Fibroblast of skin of right quadriceps (primary cell): ENCODE measurements around the gene CNTRL.
"Not testable (repeated sequence)": the region's sequence is repeated elsewhere in the genome, so short reads cannot be mapped to it uniquely, and the experiment has no call there.

Experiments
- DNase-seq: peaks from one replicate; pipeline ENCODE4 v3.0.0-alpha.2; 2013

CNTRL gene

DNA sequence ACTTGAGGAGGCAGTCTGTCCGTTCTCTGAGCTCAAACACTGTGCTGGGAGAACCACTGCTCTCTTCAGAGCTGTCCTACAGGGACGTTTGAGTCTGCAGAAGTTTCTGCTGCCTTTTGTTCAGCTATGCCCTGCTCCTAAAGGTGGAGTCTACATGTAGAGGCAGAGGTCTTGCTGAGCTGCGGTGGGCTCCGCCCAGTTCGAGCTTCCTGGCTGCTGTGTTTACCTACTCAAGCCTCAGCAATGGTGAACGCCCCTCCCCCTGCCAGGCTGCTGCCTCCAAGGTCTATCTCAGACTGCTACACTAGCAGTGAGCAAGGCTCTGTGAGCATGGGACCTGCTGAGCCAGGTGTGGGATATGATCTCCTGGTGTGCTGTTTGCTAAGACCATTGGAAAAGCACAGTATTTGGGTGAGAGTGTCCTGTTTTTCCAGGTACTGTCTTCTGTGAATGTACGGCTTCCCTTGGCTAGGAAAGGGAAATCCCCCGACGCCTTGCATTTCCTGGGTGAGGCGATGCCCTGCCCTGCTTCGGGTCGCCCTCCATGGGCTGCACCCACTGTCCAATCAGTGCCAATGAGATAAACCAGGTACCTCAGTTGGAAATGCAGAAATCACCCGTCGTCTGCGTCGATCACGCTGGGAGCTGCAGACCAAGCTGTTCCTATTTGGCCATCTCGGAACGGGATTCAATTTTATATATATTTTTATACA is 58.5 kb downstream of the CNTRL start:
- DNase-seq: no peak

DNA sequence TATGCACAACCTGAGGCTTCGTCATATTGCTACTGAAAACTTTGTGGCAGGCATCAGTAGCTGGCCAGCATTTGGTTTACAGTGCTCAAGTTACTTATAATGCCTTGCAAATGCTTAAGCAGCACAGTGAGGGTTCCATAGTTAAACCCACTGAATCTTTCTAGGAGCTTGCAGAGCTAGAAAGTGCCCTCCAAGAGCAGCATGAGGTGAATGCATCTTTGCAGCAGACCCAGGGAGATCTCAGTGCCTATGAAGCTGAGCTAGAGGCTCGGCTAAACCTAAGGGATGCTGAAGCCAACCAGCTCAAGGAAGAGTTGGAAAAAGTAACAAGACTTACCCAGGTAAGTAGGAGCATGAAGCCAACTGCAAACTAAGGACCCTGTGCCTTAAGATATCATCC is 60.9 kb downstream of the CNTRL start:
- DNase-seq: no peak

DNA sequence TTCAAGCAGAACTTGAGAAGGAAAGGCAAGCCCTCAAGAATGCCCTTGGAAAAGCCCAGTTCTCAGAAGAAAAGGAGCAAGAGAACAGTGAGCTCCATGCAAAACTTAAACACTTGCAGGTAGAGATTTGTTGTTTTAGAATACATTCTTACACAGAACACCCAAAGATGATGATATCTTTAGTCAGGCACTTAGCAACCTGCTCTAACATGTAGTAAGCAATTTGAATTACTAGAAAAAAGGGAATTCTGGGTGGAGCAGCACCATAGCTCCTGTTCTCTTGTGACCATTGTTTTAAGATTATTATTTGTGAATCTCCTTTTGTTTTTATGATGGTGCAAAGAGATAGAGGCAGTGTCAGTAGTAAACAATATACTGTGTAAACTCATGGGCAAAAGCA is 63.8 kb downstream of the CNTRL start:
- DNase-seq: no peak

DNA sequence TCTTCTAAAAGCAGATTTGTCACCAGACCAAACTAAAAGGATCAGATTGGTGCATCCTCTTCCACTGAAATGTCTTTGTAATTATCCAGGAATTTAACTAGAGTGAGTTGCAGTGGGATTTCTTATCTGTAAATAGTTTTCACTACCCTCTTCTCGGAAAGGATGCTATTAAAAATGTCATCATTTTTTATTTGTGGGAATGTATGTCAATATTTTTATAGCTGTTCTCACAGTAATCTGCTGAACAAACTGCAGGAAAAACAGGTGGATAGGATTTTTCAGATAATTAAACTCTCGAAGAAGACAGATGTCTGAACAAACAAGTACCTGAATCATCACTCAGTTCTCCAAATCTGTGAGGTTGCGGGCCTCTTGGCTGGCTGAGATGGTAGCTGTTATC is 64.2 kb downstream of the CNTRL start:
- DNase-seq: no peak

DNA sequence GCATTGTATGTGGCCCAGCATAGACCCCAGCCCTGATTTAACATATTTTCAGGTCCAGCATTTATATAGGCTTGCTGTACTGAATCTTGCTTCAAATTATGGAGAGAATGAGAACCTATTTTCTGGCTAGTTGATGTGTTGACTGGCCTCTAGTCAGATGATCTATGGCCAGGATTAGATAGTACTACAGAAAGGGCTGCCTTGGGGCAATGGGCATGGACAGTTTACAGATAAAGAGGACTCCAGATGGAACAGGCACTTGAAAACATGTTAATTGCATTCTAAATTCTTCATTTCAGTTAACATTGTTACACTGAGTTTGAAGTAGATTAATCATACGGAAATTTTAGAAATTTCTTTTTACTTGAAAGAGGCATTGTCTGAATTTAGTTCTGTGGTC is 65.4 kb downstream of the CNTRL start:
- no peak for DNase-seq

DNA sequence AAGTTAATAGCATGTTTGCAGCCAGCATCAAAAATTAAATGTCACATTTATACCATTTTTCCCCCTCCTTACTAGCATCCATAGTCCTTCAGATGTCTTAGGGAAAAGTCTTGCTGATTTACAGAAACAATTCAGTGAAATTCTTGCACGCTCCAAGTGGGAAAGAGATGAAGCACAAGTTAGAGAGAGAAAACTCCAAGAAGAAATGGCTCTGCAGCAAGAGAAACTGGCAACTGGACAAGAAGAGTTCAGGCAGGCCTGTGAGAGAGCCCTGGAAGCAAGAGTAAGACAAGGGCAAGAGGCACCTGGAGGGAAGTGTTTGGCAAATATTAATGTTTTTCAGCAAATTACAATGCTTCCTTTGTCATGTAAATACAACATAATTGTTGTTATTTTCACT is 66.6 kb downstream of the CNTRL start:
- no peak for DNase-seq

DNA sequence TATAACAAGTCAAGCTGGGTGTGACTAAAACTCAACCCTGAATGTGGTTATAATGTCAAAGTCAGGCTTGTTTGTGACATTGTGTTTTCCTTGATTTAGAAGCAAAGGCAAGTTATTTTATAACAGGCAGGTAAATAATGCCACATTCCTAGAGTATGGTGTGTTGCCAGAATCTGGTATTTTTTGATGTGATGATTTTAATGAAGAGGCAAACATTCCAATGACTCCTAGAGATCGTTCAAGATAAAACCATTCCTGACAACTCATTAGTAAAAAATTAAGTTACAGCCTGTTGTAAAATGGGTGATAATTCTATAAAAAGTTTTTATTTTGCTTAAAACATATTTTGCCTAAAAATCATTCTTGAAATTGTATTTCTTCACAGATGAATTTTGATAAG is 67.0 kb downstream of the CNTRL start:
- DNase-seq: peak; percentile 42

DNA sequence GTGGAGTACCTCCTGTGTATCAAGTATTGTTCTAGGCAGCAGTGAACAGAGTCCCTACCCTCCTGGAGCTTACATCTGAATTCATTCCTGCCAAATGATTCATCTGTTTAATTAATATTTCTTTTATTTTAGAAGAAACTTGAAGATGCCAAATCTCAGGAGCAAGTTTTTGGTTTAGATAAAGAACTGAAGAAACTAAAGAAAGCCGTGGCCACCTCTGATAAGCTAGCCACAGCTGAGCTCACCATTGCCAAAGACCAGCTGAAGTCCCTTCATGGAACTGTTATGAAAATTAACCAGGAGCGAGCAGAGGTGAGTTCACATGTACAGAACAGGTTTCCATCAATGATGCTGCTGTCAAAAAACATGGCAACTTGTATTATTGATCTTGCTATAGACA is 69.0 kb downstream of the CNTRL start:
- DNase-seq: no peak

DNA sequence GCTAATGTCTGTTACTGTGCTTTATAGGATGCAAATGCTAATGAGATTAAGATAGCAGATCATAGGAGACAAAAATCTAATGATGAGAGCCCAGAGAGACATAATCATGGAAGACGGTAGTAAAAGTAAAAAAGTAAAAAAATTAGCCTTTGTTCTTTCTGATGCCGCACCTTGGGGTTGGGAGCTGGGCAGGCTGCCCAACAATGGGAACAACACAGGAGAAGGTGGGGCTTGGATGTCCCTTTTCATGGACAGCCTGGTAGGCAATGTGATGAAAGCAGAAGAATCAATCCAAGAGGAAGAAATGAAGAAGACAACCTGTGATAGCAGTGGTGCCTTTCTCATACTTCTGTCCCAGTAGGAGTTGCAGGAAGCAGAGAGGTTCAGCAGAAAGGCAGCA is 69.7 kb downstream of the CNTRL start:
- DNase-seq: no peak

DNA sequence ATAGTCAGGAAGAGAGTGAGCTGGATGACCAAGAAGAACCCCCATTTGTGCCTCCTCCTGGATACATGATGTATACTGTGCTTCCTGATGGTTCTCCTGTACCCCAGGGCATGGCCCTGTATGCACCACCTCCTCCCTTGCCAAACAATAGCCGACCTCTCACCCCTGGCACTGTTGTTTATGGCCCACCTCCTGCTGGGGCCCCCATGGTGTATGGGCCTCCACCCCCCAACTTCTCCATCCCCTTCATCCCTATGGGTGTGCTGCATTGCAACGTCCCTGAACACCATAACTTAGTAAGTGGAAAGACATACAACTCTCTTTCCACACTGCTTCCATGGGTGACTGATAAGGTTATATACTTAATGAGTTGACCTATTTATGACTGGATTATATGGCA is 75.4 kb downstream of the CNTRL start:
- no peak for DNase-seq

DNA sequence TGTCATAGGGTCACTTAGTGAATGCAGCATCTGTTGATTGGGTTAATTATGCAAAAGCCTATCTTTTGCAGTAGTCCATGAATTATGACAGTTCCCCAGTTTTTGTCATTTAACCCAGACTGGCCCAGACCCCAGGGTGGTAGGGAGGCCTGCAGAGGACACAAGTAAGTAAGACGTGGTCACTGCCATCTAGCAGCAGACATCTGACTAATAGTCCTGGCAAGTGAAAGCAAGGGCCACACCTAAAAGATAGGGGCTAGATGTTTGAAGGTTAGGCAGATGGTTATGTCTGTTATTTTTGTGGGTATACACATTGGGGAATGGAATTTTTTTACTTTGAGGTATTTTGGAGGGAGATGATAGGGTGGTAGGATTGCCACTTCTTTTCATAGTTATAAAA is 78.9 kb downstream of the CNTRL start:
- DNase-seq: no peak

DNA sequence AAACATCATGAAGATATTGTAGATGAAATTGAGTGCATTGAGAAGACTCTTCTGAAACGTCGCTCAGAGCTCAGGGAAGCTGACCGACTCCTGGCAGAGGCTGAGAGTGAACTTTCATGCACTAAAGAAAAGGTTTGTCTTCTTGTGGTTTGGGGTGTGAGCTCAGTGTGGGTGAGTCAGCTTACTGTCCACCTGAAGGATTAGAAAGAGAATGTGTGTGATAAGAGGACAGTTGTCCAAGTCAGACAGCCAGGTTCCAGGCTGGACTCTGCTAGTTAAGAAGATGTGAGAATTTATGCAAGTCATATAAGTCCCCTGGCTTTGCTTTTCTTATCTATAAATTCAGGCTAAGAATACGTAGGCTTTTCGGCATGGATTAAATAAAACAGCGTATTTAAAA is 80.0 kb downstream of the CNTRL start:
- DNase-seq: no peak

DNA sequence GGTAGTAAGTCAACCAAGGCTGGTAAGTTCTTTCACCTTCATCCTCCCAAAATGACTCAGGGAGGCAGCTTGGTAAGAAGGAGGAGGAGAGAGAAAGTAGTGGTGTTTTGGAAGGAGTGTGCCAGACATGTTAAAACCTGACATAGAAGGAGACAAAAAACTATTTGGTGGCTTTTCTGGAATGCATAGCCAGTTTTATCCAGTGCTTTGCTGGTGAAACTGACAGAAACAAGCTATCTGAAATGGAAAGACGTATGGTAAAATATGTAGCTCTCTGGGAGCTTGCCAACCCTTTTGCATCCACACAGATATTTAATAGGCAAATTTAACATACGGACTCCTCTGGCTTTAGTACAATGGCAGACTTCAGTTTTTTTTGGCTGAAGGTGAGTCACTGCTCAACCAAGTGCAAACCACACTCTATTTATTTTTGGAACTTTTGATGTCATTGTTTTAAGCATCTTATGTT is 81.5 kb downstream of the CNTRL start:
- DNase-seq: peak; percentile 93

DNA sequence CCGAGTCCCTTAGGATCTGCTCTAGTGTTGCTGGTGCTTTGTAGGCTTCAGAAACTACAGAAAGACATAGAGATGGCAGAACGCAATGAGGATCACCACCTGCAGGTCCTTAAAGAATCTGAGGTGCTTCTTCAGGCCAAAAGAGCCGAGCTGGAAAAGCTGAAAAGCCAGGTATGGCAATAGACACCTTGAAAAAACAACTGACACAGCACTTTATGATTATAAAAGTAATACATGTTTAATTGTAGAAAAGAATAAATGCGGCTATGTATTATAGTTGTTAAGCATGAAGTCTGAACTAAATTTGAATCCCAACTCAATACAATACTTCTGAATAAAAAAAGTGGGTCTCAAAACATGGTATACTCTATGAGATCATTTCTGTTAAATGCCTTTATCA is 83.2 kb downstream of the CNTRL start:
- DNase-seq: no peak

DNA sequence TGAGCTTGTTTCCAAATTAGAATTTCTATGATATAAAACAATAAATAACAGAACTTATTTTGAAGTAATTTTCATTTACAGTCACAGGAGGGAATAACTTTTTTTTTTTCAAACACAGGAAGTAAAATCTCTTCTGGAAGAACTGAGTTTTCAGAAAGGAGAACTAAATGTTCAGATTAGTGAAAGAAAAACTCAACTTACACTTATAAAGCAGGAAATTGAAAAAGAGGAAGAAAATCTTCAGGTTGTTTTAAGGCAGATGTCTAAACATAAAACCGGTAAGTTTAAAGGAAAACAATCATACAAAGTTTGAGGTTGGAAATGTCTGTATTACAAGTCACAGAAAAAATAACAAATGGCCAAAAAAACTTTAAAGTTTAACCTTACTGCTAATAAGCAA is 85.3 kb downstream of the CNTRL start:
- DNase-seq: no peak

DNA sequence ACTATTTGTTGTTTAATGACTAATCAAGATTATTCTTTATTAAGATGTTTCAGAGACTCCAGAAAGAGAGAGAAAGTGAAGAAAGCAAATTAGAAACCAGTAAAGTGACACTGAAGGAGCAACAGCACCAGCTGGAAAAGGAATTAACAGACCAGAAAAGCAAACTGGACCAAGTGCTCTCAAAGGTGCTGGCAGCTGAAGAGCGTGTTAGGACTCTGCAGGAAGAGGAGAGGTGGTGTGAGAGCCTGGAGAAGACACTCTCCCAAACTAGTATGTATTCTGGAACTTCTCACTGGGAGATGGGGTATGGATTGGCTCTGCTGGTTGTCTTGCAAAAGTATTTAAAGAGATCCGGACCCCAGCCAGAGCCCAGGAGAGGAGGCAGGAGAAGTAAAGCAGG is 93.3 kb downstream of the CNTRL start:
- no peak for DNase-seq

DNA sequence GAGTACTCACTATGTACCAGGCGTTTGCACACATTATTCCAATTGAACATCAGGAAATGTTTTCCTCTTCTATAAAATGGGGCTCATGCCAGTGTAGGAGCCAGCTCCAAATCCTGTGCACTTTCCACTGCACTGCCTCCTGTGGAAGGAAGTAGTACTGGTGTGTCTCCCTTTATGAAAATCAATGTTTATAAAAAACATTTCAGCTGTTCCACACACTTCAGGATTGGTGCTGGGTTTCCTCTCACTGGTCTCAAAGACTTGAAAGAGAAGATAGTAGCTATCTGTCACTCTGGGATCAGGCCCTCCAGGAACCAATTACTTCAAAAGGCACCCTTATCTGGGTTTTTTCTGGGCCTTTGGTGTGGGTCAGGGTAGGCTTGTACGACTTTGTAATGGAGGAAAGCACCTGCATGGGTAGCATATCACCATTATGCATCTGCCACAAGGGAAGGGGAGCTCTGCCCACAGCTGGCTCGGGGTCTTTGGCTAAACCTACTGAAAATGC is 94.4 kb downstream of the CNTRL start:
- no peak for DNase-seq

DNA sequence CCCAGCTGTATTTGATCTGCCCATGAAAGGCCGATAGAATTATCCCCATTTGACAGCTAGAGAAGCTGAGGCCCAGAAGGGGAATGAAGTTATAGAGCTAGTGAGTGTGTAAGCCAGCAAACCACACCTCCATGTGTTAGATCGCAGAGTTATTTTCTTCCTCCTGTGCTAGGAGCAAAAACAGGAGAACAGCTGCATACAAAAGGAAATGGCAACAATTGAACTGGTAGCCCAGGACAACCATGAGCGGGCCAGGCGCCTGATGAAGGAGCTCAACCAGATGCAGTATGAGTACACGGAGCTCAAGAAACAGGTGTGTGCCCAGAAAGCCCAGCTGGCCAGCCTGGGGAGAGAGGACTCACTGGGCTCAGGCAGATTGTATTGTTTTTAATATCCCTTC is 96.5 kb downstream of the CNTRL start:
- no peak for DNase-seq

DNA sequence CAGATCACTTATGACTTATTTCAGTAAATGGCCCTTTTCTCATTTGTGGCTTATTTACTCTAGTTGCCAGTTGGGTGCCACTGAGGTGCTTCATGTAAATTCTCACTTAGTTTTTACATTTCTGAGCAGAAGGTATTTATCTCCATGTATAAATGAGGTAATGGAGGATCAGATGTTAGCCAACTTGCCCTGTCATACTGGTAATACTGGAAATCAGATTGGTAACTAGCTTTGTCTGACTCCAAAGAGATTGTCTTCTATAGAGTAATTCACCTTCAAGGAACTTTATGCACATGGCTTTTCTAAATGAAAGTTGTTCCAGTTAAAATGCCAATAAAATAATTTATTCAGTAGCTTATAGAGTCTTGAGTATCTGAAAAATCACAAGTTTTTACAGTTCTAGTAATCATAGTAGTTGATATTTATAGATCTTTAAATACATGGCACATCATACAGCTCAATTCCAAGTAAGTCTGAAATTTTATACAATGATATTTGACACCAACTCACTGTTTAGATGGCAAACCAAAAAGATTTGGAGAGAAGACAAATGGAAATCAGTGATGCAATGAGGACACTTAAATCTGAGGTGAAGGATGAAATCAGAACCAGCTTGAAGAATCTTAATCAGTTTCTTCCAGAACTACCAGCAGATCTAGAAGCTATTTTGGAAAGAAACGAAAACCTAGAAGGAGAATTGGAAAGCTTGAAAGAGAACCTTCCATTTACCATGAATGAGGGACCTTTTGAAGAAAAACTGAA is 98.2 kb downstream of the CNTRL start:
- DNase-seq: no peak

DNA sequence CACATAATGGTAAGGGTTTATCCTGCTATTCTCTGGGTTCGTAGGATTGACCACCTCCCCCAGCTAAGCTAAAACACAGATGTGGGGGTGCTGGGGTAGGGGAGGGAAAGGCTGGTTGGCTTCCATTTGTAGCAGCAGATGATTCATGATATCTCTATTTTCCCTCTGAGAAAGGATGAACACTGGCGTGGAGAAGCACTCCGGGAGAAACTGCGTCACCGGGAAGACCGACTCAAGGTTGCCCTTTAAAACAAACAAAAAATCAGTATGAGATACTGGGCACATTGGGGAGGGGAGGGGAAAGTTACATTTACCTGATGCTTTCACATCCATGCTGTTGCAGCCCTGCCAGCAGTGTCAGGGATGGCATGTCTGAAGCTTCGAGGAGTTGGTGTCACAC is 98.7 kb downstream of the CNTRL start:
- no peak for DNase-seq

DNA sequence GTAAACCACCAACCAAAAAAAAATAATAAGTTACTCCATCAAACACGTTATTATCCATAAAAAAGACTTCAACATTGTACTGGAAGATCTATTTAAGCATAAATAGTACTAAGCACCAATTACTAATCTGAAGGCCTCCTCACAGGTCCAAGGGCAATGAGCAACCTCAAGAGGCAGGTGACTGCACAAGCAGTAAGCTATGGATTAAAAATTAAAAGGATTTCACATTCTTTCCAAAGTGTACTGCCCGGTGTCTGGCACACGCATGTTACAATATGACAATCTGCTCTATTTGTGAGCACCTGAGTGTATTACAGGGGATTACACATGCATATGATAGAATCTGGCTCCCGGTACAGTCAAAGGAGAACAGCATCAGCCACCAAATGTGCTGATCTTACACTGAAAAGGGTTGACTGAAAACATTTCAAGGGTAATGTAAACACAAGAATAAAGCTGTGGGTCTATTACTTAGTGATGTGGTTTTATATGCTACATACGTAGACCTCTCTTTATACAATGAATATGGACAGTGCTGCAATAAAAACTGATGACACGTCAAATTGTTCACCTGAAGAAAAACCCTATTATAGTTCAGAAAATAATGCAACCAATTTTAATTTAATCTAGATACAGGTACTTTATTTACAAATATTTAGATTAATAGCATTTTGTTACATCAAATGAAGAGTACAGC is 104.1 kb downstream of the CNTRL start:
- DNase-seq: no peak

DNA sequence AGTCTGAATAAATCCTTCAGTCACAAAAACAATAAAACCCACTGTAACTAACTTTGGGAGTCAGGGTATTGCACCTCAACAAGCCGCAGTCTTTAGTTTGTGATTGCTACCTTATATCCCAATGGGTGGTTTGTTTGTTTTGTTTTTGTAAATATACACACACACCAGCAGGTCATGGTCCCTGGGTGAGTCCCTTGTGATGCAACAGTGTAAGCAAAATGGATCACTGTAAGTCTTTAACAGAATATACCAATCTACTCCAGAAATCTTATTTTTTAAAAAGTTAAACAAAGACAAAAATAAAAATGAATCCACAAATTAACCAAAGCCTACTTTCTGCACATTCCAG is 104.6 kb downstream of the CNTRL start:
- DNase-seq: not testable (repeated sequence)

DNA sequence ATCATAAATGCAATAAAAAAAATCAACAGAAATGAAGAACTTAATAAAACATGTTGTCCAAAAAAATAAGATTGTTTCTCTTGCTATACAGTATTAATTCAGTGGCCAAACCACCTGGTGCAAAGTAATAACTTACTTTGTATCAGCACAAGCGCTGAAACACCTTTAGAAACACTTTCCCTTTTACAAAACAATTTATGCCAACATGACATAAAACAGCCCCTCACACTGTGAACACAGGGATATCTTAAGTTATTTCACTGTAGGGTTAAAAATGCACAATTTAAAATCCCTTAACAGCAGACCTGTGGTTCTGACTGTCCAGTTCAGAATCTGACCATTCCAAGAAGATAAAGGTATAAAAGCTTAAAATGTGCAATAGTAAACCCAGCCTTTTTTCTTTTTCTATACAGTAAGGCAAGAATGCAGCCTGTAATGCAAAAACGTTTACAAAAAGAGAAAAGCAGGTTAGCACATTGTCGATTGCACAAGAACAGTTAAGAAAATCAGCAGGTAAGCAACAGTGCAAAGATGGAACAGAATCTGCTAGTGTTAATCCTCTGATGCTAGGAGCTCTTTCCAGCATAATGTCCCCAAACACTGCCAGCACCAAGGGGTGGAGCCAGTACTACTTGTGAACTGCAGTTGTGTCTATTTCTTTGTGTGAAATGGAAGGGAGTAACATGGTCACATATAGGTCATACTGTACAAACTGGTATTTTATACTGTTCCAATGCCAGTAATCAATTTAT is 105.4 kb downstream of the CNTRL start:
- DNase-seq: no peak
